Stimulated activated naive CD8-positive, alpha-beta T cell treated with anti-CD3 and anti-CD28 coated beads, Interleukin-15, amount 100 ng/mL, for 72 hours (primary cell): ENCODE measurements around the gene FRAS1.
"Not testable (repeated sequence)": the region's sequence is repeated elsewhere in the genome, so short reads cannot be mapped to it uniquely, and the experiment has no call there.

Experiments
- ATAC-seq: fragments of 150-1000 bp; cut with Tn5 transposase; 2 replicates; pipeline ENCODE4 v1.10.0; 2021; ENCODE audit warnings: mild to moderate bottlenecking, moderate library complexity
- DNase-seq, 2 donors: peaks; one replicate each; pipeline ENCODE4 v3.0.0; 2021 to 2022
- H3K27ac Mint-ChIP-seq, 2 donors: one replicate each; pipeline ENCODE4 v1.8.0; 2022; ENCODE audit warnings: mild to moderate bottlenecking in 2 of 2, mixed read lengths in 2 of 2, moderate library complexity in 2 of 2
- H3K27me3 Mint-ChIP-seq: one replicate; pipeline ENCODE4 v1.8.0; 2022; ENCODE audit warnings: mixed read lengths
- H3K4me1 Mint-ChIP-seq: one replicate; pipeline ENCODE4 v1.8.0; 2022; ENCODE audit warnings: mild to moderate bottlenecking, mixed read lengths
- H3K4me3 Mint-ChIP-seq, 2 donors: one replicate each; pipeline ENCODE4 v1.8.0; 2022; ENCODE audit warnings: mild to moderate bottlenecking in 2 of 2, mixed read lengths in 2 of 2, moderate library complexity in 1 of 2
- H3K9me3 Mint-ChIP-seq, 2 donors: one replicate each; pipeline ENCODE4 v1.8.0; 2022; ENCODE audit warnings: mixed read lengths in 2 of 2

Gene FRAS1

DNA sequence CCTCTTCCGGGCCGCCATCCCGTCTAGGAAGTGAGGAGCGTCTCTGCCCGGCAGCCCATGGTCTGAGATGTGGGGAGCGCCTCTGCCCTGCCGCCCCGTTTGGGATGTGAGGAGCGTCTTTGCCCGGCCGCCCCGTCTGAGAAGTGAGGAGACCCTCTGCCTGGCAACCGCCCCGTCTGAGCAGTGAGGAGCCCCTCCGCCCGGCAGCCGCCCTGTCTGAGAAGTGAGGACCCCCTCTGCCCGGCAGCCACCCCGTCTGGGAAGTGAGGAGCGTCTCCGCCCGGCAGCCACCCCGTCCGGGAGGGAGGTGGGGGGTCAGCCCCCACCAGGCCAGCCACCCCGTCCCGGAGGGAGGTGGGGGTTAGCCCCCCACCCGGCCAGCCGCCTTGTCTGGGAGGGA lies 490.8 kb downstream of the FRAS1 start:
- Mint-ChIP-seq H3K4me1 (peaks cover 22% of the 10 kb centered on the region), H3K27me3 (peaks cover 30% of the 10 kb centered on the region)
- not testable (repeated sequence) for H3K4me3 Mint-ChIP-seq, H3K27ac Mint-ChIP-seq, DNase-seq, ATAC-seq, H3K9me3 Mint-ChIP-seq

DNA sequence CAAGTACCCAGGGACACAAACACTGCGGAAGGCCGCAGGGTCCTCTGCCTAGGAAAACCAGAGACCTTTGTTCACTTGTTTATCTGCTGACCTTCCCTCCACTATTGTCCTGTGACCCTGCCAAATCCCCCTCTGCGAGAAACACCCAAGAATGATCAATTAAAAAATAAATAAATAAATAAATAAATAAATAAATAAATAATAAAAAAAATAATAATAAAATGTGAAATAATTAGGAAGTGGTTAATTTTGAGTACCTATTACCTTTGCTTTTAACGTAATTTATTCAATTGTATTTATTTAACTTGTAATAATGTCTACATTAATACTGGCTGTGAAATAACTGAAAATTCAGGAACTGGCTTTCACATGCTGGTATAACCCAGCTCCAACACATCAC lies 491.8 kb downstream of the FRAS1 start:
- DNase-seq, H3K4me3 Mint-ChIP-seq, ATAC-seq, H3K27ac Mint-ChIP-seq, H3K9me3 Mint-ChIP-seq: not testable (repeated sequence)
- peaks cover 14% of the 10 kb centered on the region for H3K4me1 Mint-ChIP-seq
- peaks cover 33% of the 10 kb centered on the region for H3K27me3 Mint-ChIP-seq

DNA sequence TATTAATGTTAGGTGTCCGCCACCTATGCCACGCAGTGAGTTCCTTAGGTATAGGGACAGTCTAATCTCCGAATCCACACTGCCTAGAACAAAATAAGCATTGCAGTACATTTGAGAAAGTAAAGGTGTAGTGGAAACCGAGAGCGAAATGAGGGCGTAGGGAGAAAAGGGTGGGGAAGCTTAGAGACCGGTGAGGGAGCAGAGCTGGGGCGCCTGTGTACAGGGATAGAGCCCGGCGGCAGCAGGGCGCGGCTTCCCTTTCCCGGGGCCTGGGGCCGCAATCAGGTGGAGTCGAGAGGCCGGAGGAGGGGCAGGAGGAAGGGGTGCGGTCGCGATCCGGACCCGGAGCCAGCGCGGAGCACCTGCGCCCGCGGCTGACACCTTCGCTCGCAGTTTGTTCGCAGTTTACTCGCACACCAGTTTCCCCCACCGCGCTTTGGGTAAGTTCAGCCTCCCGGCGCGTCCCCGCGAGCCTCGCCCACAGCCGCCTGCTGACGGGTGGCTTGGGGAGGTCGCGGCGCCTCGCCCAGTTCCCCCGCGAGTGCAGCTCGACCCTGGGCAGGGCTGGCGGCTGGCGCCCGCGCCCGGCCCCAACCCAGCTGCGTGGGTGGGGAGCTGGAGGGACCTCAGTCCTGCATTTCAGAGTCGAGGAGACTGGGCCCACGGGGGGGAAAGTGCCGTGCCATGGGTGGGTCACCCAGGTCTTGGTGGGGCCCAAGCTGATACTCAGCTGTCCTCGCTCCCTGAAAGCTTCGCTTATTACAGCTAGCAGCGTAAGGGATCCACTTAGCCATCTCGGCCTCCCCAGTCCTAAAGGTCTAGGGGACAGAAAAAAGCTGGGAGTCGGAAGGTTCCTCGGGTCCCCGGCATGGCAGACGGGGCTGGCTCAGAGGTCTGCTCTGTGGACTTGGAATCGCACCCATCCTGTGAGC lies 494.6 kb downstream of the FRAS1 start, which contains the start of gene ANXA3:
ANXA3 (plus strand) TSS at position 351 of the 932 bp plus-strand sequence. CDS start 2,704 bp downstream, outside the sequence.
- peak; percentile 75 for ATAC-seq
- Mint-ChIP-seq H3K9me3 (no peaks in the 10 kb centered on the region), H3K27me3 (peaks cover 37% of the 10 kb centered on the region), H3K4me3 (peak within 1 kb of the TSS; percentile 88 to 93), H3K4me1 (peaks cover 13% of the 10 kb centered on the region), H3K27ac (peak within 1 kb of the TSS; percentile 57 to 97)
- DNase-seq = peak; percentile 40 to 47

DNA sequence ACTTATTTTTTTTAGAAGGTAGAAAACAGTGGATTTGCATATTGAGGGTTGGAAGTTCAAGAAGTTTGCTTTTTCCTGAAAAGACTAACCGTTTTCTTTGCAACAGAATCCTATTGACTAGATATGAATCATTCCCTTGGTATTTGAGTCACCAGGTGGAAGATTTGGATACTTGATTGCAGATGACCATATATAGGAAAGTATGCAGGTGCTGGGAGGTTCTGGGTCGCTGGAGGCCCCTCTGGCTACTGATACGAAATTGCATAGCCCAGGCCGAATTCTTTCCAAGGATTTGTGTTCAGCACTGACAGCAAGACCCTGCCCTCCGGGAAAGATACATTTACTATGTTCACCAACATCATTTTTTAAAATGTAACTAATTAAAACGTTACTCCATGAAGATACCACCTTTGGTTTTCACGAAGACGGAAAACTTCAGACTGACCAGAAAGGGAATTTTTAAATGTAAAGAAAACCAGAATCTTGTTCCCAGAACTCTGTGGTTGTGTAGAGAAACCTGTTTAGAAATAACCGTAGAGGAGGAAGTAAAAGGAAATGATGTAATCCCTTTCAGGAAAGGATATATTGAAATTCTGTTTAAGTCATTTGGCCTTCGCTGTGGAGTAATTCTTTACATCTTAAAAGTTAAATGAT lies 495.4 kb downstream of the FRAS1 start:
- Mint-ChIP-seq H3K27ac (peak overlapping the region in 1 of 2 donors; percentile 92), H3K27me3 (peaks cover 43% of the 10 kb centered on the region), H3K4me3 (peak overlapping the region; percentile 88 to 93), H3K9me3 (peaks cover 4 to 6% of the 10 kb centered on the region in 2 donors), H3K4me1 (peaks cover 13% of the 10 kb centered on the region)
- DNase-seq = peak in 1 of 2 donors; percentile 30
- peak; percentile 65 for ATAC-seq

DNA sequence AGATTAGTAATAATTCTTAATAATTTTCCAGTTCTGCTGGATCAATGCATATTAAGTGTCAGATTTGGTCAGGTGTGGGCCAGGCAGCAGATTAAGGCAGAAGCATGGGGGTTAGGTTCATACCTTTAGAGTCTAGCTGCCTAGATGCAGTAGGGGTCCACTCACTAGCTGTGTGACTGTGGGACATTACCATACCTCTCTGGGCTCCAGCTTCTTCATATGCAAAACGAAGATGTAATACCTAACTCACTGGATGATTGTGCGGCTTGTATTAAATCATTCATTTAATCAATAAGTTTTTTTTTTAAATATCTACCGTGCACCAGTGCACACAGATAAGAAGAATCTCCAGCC lies 495.9 kb downstream of the FRAS1 start:
- DNase-seq = no peak
- peak overlapping the region in 1 of 2 donors; percentile 93 for H3K4me3 Mint-ChIP-seq
- peak overlapping the region; percentile 34 to 92 for H3K27ac Mint-ChIP-seq
- peak; percentile 40 for ATAC-seq
- H3K27me3 Mint-ChIP-seq = peaks cover 43% of the 10 kb centered on the region
- H3K4me1 Mint-ChIP-seq = peaks cover 13% of the 10 kb centered on the region
- H3K9me3 Mint-ChIP-seq = peaks cover 4 to 6% of the 10 kb centered on the region in 2 donors

- H3K27me3 Mint-ChIP-seq = peaks cover 43% of the 10 kb centered on the region
- peaks cover 4 to 6% of the 10 kb centered on the region in 2 donors for H3K9me3 Mint-ChIP-seq
- DNase-seq (no peak), ATAC-seq (no peak)
- H3K4me1 Mint-ChIP-seq = peaks cover 13% of the 10 kb centered on the region
- no peak overlapping the region for H3K27ac Mint-ChIP-seq
- H3K4me3 Mint-ChIP-seq = peak overlapping the region in 1 of 2 donors; percentile 93
These were observed 496.5 kb downstream of the FRAS1 start for GRCh38 chr4:78553529-78554060.

DNA sequence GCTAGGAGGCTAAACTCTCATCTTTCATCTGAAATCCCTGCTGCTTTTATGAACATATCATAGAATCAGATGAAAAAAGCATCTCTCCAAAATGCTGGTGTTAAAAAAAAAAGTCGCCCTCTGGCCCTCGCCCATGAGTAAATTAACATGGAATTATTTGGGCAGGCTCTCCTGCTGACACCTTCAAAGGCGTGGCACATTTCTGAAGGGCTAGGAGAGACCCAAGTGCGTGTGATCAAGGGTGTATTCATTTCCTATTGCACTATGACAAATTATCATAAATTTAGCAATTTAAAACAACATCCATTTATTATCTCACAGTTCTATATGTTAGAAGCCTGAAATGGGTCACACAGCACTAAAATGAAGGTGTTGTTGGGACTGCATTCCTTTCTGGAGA lies 499.5 kb downstream of the FRAS1 start:
- Mint-ChIP-seq H3K4me1 (peaks cover 6% of the 10 kb centered on the region), H3K27me3 (peaks cover 23% of the 10 kb centered on the region), H3K4me3 (no peak overlapping the region), H3K27ac (no peak overlapping the region), H3K9me3 (peaks cover 4 to 6% of the 10 kb centered on the region in 2 donors)
- no peak for DNase-seq
- ATAC-seq = no peak

GRCh38 chr4:78557841-78558240 lies 500.7 kb downstream of the FRAS1 start:
- Mint-ChIP-seq H3K9me3 (peaks cover 4 to 6% of the 10 kb centered on the region in 2 donors), H3K27ac (no peak overlapping the region), H3K4me1 (no peaks in the 10 kb centered on the region), H3K4me3 (no peak overlapping the region), H3K27me3 (peaks cover 21% of the 10 kb centered on the region)
- DNase-seq (no peak), ATAC-seq (no peak)

GRCh38 chr4:78558410-78558809 lies 501.3 kb downstream of the FRAS1 start:
- Mint-ChIP-seq H3K4me3 (no peak overlapping the region), H3K9me3 (peaks cover 4 to 6% of the 10 kb centered on the region in 2 donors), H3K4me1 (no peaks in the 10 kb centered on the region), H3K27ac (no peak overlapping the region), H3K27me3 (peaks cover 21% of the 10 kb centered on the region)
- ATAC-seq = no peak
- no peak for DNase-seq

DNA sequence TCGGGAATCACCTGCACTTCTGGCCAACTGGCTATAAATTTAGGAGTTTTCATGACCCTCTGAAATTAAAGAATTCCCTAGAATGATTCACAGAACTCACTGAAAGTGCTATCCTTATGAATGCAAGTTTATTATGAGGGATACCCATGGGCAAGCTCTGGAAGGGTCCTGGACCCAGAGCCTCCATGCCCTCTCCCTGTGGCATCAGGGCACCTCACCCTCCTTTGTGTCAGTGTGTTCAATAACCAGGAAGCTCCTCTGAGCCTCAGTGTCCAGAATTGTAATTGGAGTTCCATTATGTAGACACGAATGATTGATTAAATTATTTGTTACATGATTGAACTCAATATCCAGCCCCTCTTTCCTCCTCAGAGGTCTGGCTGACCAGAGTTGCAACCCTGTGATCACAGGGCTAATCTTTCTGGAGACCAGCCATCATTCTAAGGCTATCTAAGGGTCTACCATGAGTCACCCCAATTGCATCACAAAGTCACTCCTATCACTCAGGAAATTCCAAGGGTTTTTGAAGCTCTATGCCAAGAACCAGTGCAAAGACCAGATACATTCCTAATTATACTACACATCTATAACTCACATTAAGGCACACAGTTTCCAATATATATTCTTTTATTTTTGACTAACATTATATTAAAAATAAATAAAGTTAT lies 503.3 kb downstream of the FRAS1 start:
- H3K27me3 Mint-ChIP-seq = peaks cover 6% of the 10 kb centered on the region

GRCh38 chr4:78561677-78562076 lies 504.6 kb downstream of the FRAS1 start:
- Mint-ChIP-seq H3K4me1 (no peaks in the 10 kb centered on the region), H3K27ac (no peak overlapping the region)
- ATAC-seq = no peak

More for the DNA sequence above, 503.3 kb downstream of the FRAS1 start:
- Mint-ChIP-seq H3K9me3 (peaks cover 4 to 6% of the 10 kb centered on the region in 2 donors), H3K4me1 (no peaks in the 10 kb centered on the region), H3K4me3 (no peak overlapping the region), H3K27ac (no peak overlapping the region)
- no peak for DNase-seq
- ATAC-seq = no peak

GRCh38 chr4:78562687-78563086 lies 505.6 kb downstream of the FRAS1 start:
- no peaks in the 10 kb centered on the region for H3K4me1 Mint-ChIP-seq
- DNase-seq (no peak), ATAC-seq (no peak)
- no peaks in the 10 kb centered on the region for H3K27me3 Mint-ChIP-seq
- no peaks in the 10 kb centered on the region for H3K9me3 Mint-ChIP-seq
- no peak overlapping the region for H3K4me3 Mint-ChIP-seq
- no peak overlapping the region for H3K27ac Mint-ChIP-seq

More at GRCh38 chr4:78561677-78562076, 504.6 kb downstream of the FRAS1 start:
- H3K9me3 Mint-ChIP-seq = peaks cover 4 to 6% of the 10 kb centered on the region in 2 donors
- no peak for DNase-seq
- H3K27me3 Mint-ChIP-seq = peaks cover 6% of the 10 kb centered on the region
- H3K4me3 Mint-ChIP-seq = no peak overlapping the region

GRCh38 chr4:78565971-78566372 lies 508.8 kb downstream of the FRAS1 start:
- ATAC-seq = no peak
- DNase-seq = no peak
- no peak overlapping the region for H3K4me3 Mint-ChIP-seq
- no peaks in the 10 kb centered on the region for H3K9me3 Mint-ChIP-seq
- no peaks in the 10 kb centered on the region for H3K4me1 Mint-ChIP-seq
- no peak overlapping the region for H3K27ac Mint-ChIP-seq
- H3K27me3 Mint-ChIP-seq = peaks cover 9% of the 10 kb centered on the region

DNA sequence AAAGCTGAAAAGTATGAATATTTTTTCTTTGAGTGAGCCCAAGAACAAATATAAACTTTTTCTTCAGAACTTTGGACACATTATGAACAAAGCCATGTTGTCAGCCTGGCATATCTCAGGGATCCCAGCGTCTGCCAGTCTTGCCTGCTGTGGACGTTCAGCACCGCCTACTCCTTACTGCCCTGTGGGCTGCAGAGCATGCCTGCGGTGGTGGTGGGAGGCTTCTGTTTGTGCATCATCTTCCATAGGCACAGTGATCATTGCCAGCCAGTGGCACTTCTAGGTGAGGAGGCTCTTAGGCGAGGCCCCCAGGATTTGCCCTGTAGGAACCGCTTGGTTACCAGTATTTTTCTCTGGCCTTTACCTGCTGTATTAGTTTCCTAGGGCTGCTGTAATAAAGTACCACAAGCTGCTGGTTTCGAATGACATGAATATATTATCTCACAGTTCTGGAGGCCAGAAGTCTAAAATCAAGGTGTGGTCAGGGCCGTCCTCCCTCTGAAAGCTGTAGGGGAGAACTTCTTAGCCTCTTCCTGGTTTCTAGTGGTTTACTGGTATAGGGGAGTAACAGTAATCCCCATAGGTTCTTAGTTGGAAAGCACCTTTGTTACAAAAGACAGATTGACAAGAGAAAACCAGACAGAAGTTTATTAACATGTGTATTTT lies 509.8 kb downstream of the FRAS1 start:
- H3K27me3 Mint-ChIP-seq = peaks cover 17% of the 10 kb centered on the region
- no peaks in the 10 kb centered on the region for H3K9me3 Mint-ChIP-seq
- H3K4me3 Mint-ChIP-seq = no peak overlapping the region
- DNase-seq (no peak), ATAC-seq (peak; percentile 88)
- no peaks in the 10 kb centered on the region for H3K4me1 Mint-ChIP-seq
- no peak overlapping the region for H3K27ac Mint-ChIP-seq
